SW 1271 (cell line): ENCODE measurements around the gene KLK4.

Experiments used
- DNase-seq, 2 experiments: peaks; one replicate each; lab custom pipeline; 2025; lab: John Stamatoyannopoulos, UW

The KLK4 gene

DNA sequence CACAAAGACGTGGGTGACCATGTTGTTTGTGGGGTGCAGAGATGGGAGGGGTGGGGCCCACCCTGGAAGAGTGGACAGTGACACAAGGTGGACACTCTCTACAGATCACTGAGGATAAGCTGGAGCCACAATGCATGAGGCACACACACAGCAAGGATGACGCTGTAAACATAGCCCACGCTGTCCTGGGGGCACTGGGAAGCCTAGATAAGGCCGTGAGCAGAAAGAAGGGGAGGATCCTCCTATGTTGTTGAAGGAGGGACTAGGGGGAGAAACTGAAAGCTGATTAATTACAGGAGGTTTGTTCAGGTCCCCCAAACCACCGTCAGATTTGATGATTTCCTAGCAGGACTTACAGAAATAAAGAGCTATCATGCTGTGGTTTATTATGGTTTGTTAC, 32.3 kb downstream of the KLK4 start:
- no peak for DNase-seq

DNA sequence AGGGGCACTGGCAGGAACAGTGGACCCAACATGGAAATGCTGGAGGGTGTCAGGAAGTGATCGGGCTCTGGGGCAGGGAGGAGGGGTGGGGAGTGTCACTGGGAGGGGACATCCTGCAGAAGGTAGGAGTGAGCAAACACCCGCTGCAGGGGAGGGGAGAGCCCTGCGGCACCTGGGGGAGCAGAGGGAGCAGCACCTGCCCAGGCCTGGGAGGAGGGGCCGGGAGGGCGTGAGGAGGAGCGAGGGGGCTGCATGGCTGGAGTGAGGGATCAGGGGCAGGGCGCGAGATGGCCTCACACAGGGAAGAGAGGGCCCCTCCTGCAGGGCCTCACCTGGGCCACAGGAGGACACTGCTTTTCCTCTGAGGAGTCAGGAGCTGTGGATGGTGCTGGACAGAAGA, 33.9 kb downstream of the KLK4 start:
- DNase-seq = no peak

DNA sequence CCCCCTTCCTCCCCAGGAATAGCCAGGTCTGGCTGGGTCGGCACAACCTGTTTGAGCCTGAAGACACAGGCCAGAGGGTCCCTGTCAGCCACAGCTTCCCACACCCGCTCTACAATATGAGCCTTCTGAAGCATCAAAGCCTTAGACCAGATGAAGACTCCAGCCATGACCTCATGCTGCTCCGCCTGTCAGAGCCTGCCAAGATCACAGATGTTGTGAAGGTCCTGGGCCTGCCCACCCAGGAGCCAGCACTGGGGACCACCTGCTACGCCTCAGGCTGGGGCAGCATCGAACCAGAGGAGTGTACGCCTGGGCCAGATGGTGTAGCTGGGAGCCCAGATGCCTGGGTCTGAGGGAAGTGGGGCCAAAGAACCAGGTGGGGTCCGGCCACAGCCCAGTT, 34.7 kb downstream of the KLK4 start:
- DNase-seq = no peak

DNA sequence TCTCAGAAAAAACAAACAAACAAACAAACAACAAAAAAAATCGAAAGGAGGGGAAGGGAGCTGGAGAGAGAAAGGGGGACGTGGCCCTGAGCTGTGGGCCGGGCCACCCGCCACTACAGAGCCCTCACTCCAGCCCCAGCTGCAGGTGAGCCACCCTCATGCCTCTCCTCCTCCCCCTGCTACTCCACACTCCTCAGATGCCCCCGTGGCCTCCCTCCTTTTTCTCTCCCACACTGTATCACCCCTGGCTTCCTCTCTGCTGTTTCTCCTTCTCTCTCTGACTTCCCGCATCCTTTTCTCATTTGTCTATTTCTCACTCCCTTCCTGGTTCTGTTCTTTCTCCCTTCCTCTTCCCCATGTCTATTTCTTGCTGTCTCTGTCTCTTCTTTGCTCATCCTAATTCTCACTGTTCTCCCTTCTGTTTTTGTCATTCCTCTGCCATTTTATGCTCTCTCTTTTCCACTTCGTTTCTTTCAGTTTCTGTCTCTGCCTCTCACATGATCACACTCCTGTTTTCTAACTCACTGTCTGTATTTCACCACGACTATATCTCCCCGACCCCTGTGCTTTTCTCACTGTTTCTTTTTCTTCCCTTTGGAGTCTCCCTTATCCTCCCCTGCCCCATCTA, 35.3 kb downstream of the KLK4 start:
- DNase-seq = no peak

DNA sequence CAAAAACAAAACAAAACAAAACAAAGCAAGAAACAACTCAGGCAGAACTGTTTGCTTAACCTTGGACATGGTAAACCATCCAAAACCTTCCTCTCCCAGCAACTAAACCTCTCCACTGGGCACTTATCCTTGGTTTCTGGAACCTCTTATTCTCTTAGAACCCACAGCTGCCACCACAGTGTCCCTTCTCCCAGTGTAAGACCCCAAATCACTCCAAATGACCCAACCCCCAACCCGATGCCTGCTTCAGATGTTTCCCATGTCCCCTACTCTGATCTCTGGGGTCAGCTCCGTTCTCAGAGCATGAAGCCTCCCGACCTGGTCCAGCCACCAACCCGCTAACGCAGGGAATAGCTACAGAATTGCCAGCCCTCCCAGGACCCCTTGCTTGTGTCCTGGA, 37.0 kb downstream of the KLK4 start:
- no peak for DNase-seq

DNA sequence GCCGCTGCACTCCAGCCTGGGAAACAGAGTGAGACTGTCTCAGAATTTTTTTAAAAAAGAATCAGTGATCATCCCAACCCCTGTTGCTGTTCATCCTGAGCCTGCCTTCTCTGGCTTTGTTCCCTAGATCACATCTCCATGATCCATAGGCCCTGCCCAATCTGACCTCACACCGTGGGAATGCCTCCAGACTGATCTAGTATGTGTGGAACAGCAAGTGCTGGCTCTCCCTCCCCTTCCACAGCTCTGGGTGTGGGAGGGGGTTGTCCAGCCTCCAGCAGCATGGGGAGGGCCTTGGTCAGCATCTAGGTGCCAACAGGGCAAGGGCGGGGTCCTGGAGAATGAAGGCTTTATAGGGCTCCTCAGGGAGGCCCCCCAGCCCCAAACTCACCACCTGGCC, 38.1 kb downstream of the KLK4 start, which contains the start of gene KLK2:
Gene KLK2 (plus strand): TSS at position 384 of the 400 bp plus-strand sequence. CDS start 35 bp downstream, outside the sequence.
- DNase-seq = no peak

DNA sequence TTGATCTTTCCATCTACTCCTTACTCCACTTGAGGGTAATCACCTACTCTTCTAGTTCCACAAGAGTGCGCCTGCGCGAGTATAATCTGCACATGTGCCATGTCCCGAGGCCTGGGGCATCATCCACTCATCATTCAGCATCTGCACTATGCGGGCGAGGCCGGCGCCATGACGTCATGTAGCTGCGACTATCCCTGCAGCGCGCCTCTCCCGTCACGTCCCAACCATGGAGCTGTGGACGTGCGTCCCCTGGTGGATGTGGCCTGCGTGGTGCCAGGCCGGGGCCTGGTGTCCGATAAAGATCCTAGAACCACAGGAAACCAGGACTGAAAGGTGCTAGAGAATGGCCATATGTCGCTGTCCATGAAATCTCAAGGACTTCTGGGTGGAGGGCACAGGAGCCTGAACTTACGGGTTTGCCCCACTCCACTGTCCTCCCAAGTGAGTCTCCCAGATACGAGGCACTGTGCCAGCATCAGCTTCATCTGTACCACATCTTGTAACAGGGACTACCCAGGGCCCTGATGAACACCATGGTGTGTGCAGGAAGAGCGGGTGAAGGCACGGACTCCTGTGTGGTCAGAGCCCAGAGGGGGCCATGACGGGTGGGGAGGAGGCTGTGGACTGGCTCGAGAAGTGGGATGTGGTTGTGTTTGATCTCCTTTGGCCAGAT, 40.6 kb downstream of the KLK4 start:
- no peak for DNase-seq

DNA sequence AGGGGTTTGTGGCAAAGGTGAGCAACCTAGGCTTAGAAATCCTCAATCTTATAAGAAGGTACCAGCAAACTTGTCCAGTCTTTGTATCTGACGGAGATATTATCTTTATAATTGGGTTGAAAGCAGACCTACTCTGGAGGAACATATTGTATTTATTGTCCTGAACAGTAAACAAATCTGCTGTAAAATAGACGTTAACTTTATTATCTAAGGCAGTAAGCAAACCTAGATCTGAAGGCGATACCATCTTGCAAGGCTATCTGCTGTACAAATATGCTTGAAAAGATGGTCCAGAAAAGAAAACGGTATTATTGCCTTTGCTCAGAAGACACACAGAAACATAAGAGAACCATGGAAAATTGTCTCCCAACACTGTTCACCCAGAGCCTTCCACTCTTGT, 41.7 kb downstream of the KLK4 start:
- no peak for DNase-seq

DNA sequence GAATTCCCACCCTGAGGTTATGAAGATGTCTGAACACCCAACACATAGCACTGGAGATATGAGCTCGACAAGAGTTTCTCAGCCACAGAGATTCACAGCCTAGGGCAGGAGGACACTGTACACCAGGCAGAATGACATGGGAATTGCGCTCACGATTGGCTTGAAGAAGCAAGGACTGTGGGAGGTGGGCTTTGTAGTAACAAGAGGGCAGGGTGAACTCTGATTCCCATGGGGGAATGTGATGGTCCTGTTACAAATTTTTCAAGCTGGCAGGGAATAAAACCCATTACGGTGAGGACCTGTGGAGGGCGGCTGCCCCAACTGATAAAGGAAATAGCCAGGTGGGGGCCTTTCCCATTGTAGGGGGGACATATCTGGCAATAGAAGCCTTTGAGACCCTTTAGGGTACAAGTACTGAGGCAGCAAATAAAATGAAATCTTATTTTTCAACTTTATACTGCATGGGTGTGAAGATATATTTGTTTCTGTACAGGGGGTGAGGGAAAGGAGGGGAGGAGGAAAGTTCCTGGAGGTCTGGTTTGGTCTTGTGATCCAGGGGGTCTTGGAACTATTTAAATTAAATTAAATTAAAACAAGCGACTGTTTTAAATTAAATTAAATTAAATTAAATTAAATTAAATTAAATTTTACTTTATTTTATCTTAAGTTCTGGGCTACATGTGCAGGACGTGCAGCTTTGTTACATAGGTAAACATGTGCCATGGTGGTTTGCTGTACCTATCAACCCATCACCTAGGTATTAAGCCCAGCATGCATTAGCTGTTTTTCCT, 49.5 kb downstream of the KLK4 start:
- no peak for DNase-seq

DNA sequence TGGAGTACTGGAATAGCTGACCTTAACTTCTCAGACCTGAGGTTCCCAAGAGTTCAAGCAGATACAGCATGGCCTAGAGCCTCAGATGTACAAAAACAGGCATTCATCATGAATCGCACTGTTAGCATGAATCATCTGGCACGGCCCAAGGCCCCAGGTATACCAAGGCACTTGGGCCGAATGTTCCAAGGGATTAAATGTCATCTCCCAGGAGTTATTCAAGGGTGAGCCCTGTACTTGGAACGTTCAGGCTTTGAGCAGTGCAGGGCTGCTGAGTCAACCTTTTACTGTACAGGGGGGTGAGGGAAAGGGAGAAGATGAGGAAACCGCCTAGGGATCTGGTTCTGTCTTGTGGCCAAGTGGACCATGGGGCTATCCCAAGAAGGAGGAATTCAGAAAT, 50.2 kb downstream of the KLK4 start:
- no peak for DNase-seq

DNA sequence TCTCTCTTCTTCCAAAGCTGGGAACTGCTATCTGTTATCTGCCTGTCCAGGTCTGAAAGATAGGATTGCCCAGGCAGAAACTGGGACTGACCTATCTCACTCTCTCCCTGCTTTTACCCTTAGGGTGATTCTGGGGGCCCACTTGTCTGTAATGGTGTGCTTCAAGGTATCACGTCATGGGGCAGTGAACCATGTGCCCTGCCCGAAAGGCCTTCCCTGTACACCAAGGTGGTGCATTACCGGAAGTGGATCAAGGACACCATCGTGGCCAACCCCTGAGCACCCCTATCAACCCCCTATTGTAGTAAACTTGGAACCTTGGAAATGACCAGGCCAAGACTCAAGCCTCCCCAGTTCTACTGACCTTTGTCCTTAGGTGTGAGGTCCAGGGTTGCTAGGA, 51.3 kb downstream of the KLK4 start:
- DNase-seq = no peak

DNA sequence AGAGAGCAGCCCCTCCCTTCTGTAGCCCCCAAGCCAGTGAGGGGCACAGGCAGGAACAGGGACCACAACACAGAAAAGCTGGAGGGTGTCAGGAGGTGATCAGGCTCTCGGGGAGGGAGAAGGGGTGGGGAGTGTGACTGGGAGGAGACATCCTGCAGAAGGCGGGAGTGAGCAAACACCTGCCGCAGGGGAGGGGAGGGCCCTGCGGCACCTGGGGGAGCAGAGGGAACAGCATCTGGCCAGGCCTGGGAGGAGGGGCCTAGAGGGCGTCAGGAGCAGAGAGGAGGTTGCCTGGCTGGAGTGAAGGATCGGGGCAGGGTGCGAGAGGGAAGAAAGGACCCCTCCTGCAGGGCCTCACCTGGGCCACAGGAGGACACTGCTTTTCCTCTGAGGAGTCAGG, 52.3 kb downstream of the KLK4 start:
- DNase-seq = no peak

DNA sequence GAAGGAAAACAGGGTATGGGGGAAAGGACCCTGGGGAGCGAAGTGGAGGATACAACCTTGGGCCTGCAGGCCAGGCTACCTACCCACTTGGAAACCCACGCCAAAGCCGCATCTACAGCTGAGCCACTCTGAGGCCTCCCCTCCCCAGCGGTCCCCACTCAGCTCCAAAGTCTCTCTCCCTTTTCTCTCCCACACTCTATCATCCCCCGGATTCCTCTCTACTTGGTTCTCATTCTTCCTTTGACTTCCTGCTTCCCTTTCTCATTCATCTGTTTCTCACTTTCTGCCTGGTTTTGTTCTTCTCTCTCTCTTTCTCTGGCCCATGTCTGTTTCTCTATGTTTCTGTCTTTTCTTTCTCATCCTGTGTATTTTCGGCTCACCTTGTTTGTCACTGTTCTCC, 53.8 kb downstream of the KLK4 start:
- DNase-seq = no peak
